MM.1S (cell line): ENCODE results near the gene MICAL2.

Experiments used
- DNase-seq: peaks from one replicate; pipeline ENCODE4 v3.0.0-alpha.2; 2015
- H2AFZ ChIP-seq: fragments of 300-600 bp; sonication (generic); 2 replicates; pipeline ENCODE4 v1.6.0; 2016; ENCODE audit warnings: antibody characterized with exemption, low read length
- H3F3A ChIP-seq: fragments of 300-600 bp; sonication (generic); 2 replicates; pipeline ENCODE4 v1.6.1; 2016; ENCODE audit warnings: mild to moderate bottlenecking, antibody characterized with exemption, low read length, moderate library complexity, mixed read lengths; ENCODE audit not compliant: insufficient read depth
- H3K27ac ChIP-seq: fragments of 300-600 bp; sonication (generic); 2 replicates; pipeline ENCODE4 v1.5.1; 2016; ENCODE audit warnings: mild to moderate bottlenecking, low read length
- H3K27me3 ChIP-seq: fragments of 300-600 bp; sonication (generic); replicated peaks from 2 replicates; pipeline ENCODE4 v1.6.0; 2016; ENCODE audit warnings: low read length; ENCODE audit not compliant: insufficient read depth
- H3K36me3 ChIP-seq: fragments of 300-600 bp; sonication (generic); replicated peaks from 2 replicates; pipeline ENCODE4 v1.6.1; 2016; ENCODE audit warnings: mild to moderate bottlenecking, low read length, mixed read lengths; ENCODE audit not compliant: insufficient read depth
- H3K4me1 ChIP-seq: fragments of 300-600 bp; sonication (generic); 2 replicates; pipeline ENCODE4 v1.6.1; 2016; ENCODE audit warnings: low read length, mixed read lengths
- H3K4me2 ChIP-seq: fragments of 300-600 bp; sonication (generic); 2 replicates; pipeline ENCODE4 v1.6.0; 2016; ENCODE audit warnings: low read depth, low read length
- H3K4me3 ChIP-seq: fragments of 300-600 bp; sonication (generic); 2 replicates; pipeline ENCODE4 v1.5.1; 2016; ENCODE audit warnings: low read length, mixed read lengths
- H3K79me2 ChIP-seq: fragments of 300-600 bp; sonication (generic); 2 replicates; pipeline ENCODE4 v1.6.1; 2016; ENCODE audit warnings: mixed run types, low read length, mixed read lengths
- H3K9ac ChIP-seq: fragments of 300-600 bp; sonication (generic); 2 replicates; pipeline ENCODE4 v1.6.1; 2016; ENCODE audit warnings: low read length, mixed read lengths
- H3K9me2 ChIP-seq: fragments of 300-600 bp; sonication (generic); replicated peaks from 2 replicates; pipeline ENCODE4 v1.6.1; 2016; ENCODE audit warnings: mild to moderate bottlenecking, low read length, mixed read lengths; ENCODE audit not compliant: insufficient read depth
- H3K9me3 ChIP-seq: fragments of 300-600 bp; sonication (generic); replicated peaks from 2 replicates; pipeline ENCODE4 v1.6.1; 2016; ENCODE audit warnings: mild to moderate bottlenecking, low read length, mixed read lengths; ENCODE audit not compliant: insufficient read depth
- H4K20me1 ChIP-seq: fragments of 300-600 bp; sonication (generic); 2 replicates; pipeline ENCODE4 v1.6.1; 2016; ENCODE audit warnings: mild to moderate bottlenecking, low read length, moderate library complexity, mixed read lengths; ENCODE audit not compliant: insufficient read depth
- CTCF ChIP-seq: fragments of 300-600 bp; sonication (generic); IDR thresholded peaks from 2 replicates; pipeline ENCODE4 v1.5.1; 2016; ENCODE audit warnings: antibody characterized with exemption, low read length, mixed read lengths
- EZH2 ChIP-seq: fragments of 300-600 bp; sonication (generic); optimal IDR thresholded peaks from 2 replicates; pipeline ENCODE3; 2017; ENCODE audit warnings: low read depth, mild to moderate bottlenecking, antibody characterized with exemption, low read length, mixed read lengths
- EZH2phosphoT487 ChIP-seq: fragments of 300-600 bp; sonication (generic); IDR thresholded peaks from 2 replicates; pipeline ENCODE4 v1.6.1; 2018; ENCODE audit warnings: antibody characterized with exemption, low read length

MICAL2 gene

GRCh38 chr11:12121011-12121410, 10.6 kb downstream of the MICAL2 start:
- no peak overlapping the region for H3K4me2 ChIP-seq
- H3K4me3 ChIP-seq: no peak overlapping the region
- DNase-seq: no peak
- H3K9me2 ChIP-seq: no peaks in the 10 kb centered on the region
- H2AFZ ChIP-seq: no peak overlapping the region
- H3F3A ChIP-seq: no peaks in the 10 kb centered on the region
- H3K9me3 ChIP-seq: no peaks in the 10 kb centered on the region
- H3K79me2 ChIP-seq: no peaks in the 10 kb centered on the region
- H3K36me3 ChIP-seq: no peaks in the 10 kb centered on the region
- H3K4me1 ChIP-seq: no peaks in the 10 kb centered on the region
- no peaks in the 10 kb centered on the region for H4K20me1 ChIP-seq
- no peak for TF ChIP-seq EZH2
- TF ChIP-seq EZH2phosphoT487: no peak
- TF ChIP-seq CTCF: no peak
- no peak overlapping the region for H3K27ac ChIP-seq
- no peaks in the 10 kb centered on the region for H3K27me3 ChIP-seq
- H3K9ac ChIP-seq: no peak overlapping the region

GRCh38 chr11:12121517-12121916, 11.1 kb downstream of the MICAL2 start:
- Histone ChIP-seq H3K4me3 (no peak overlapping the region), H3K4me1 (no peaks in the 10 kb centered on the region), H3K27me3 (no peaks in the 10 kb centered on the region), H3K79me2 (no peaks in the 10 kb centered on the region), H3K36me3 (no peaks in the 10 kb centered on the region), H3K27ac (no peak overlapping the region), H3F3A (no peaks in the 10 kb centered on the region), H3K9me3 (no peaks in the 10 kb centered on the region), H2AFZ (no peak overlapping the region), H4K20me1 (no peaks in the 10 kb centered on the region), H3K9me2 (no peaks in the 10 kb centered on the region), H3K9ac (no peak overlapping the region), H3K4me2 (no peak overlapping the region)
- no peak for DNase-seq
- TF ChIP-seq EZH2phosphoT487 (no peak), EZH2 (no peak), CTCF (no peak)

- TF ChIP-seq EZH2 (no peak), CTCF (peak; percentile 32), EZH2phosphoT487 (no peak)
- Histone ChIP-seq H3K27me3 (no peaks in the 10 kb centered on the region), H3K79me2 (no peaks in the 10 kb centered on the region), H3K9me3 (no peaks in the 10 kb centered on the region), H3K4me1 (no peaks in the 10 kb centered on the region), H3K9me2 (no peaks in the 10 kb centered on the region), H3K36me3 (no peaks in the 10 kb centered on the region), H4K20me1 (no peaks in the 10 kb centered on the region), H3K27ac (no peak overlapping the region), H3K4me2 (no peak overlapping the region), H2AFZ (no peak overlapping the region), H3K9ac (no peak overlapping the region), H3F3A (no peaks in the 10 kb centered on the region), H3K4me3 (no peak overlapping the region)
- no peak for DNase-seq
Observed at GRCh38 chr11:12122083-12122482, 11.7 kb downstream of the MICAL2 start.
